ENCODE results near the gene NMNAT3. TPM values are rescaled to one million over a fixed set of nuclear protein-coding genes. Genes with fewer than 3 reads are reported as not detected.

NMNAT3 gene
- total RNA-seq, 2 experiments from 2014 or later: 1.5 to 1.9 TPM

- TF ChIP-seq, protein P1, sequence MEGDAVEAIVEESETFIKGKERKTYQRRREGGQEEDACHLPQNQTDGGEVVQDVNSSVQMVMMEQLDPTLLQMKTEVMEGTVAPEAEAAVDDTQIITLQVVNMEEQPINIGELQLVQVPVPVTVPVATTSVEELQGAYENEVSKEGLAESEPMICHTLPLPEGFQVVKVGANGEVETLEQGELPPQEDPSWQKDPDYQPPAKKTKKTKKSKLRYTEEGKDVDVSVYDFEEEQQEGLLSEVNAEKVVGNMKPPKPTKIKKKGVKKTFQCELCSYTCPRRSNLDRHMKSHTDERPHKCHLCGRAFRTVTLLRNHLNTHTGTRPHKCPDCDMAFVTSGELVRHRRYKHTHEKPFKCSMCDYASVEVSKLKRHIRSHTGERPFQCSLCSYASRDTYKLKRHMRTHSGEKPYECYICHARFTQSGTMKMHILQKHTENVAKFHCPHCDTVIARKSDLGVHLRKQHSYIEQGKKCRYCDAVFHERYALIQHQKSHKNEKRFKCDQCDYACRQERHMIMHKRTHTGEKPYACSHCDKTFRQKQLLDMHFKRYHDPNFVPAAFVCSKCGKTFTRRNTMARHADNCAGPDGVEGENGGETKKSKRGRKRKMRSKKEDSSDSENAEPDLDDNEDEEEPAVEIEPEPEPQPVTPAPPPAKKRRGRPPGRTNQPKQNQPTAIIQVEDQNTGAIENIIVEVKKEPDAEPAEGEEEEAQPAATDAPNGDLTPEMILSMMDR (IDR thresholded peaks at IDR 0.05): no peak
- CTCF ChIA-PET: no interaction called here
Measured at GRCh38 chr3:139659511-139659910, 18.3 kb downstream of the NMNAT3 start.

DNA sequence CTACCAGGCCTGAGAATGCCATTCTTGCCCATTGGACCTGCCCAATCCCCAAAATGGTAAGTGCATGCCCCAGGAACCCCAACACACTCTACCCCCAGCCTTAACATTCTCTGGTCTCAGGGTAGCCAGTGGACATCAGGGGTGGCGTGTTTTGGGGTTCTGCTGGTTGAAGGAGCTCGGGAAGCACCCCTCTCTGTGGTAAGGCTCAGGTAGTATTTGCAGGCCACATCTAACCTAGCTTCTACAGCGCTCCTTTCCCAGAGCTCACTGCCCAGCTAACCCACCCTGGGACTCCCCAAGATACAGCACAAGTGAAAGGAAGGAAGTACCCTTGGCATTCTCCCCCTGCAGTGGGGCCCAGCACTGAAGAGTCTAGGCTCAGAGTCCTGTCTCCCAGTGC, 19.8 kb downstream of the NMNAT3 start:
- ChIA-PET POLR2A (no interaction called here), CTCF (no interaction called here)
- Mint-ChIP-seq H3K36me3 (ENCODE audit: low read depth) (peaks cover 4% of the 10 kb centered on the region), H3K4me1 (ENCODE audit: low read depth) (no peaks in the 10 kb centered on the region), H3K27me3 (no peaks in the 10 kb centered on the region), H3K27ac (no peak overlapping the region), H3K4me3 (no peak overlapping the region), H3K9me3 (no peaks in the 10 kb centered on the region)
- ATAC-seq (ENCODE audit: poor library complexity): no peak
- Histone ChIP-seq H3K27ac (ENCODE audit: low read depth in 1 of 2, low read length in 2 of 2) (no peak overlapping the region), H3K27me3 (ENCODE audit: control insufficient read depth in 1 of 2, insufficient read depth in 2 of 2, low read length in 2 of 2) (no peaks in the 10 kb centered on the region), H3K4me1 (ENCODE audit: insufficient read depth, low read length) (no peaks in the 10 kb centered on the region), H3K36me3 (ENCODE audit: insufficient read depth, low read length) (no peaks in the 10 kb centered on the region), H3K9me3 (ENCODE audit: control insufficient read depth in 1 of 2, insufficient read depth in 1 of 2, low read length in 2 of 2) (no peaks in the 10 kb centered on the region), H3K4me3 (ENCODE audit: low read length) (no peak overlapping the region)
- TF ChIP-seq, protein P1 (IDR thresholded peaks at IDR 0.05): no peak
- DNase-seq: no peak
- intact Hi-C loops (cut with DNase I, micrococcal nuclease): no loop called here

More at GRCh38 chr3:139659511-139659910, 18.3 kb downstream of the NMNAT3 start:
- no peak for DNase-seq
- Histone ChIP-seq H3K9me3 (ENCODE audit: control insufficient read depth in 1 of 2, insufficient read depth in 1 of 2, low read length in 2 of 2) (no peaks in the 10 kb centered on the region), H3K36me3 (ENCODE audit: insufficient read depth, low read length) (no peaks in the 10 kb centered on the region), H3K4me1 (ENCODE audit: insufficient read depth, low read length) (no peaks in the 10 kb centered on the region), H3K27me3 (ENCODE audit: control insufficient read depth in 1 of 2, insufficient read depth in 2 of 2, low read length in 2 of 2) (no peaks in the 10 kb centered on the region), H3K27ac (ENCODE audit: low read depth in 1 of 2, low read length in 2 of 2) (no peak overlapping the region), H3K4me3 (ENCODE audit: low read length) (no peak overlapping the region)
- H3K9me3 Mint-ChIP-seq: no peaks in the 10 kb centered on the region
- no peak for ATAC-seq (ENCODE audit: poor library complexity)
- intact Hi-C loops (cut with DNase I, micrococcal nuclease): no loop called here
- no peak overlapping the region for H3K4me3 Mint-ChIP-seq
- H3K4me1 Mint-ChIP-seq (ENCODE audit: low read depth): no peaks in the 10 kb centered on the region
- H3K27ac Mint-ChIP-seq: no peak overlapping the region
- H3K27me3 Mint-ChIP-seq: no peaks in the 10 kb centered on the region
- H3K36me3 Mint-ChIP-seq (ENCODE audit: low read depth): peaks cover 4% of the 10 kb centered on the region
- POLR2A ChIA-PET: no interaction called here

GRCh38 chr3:139657434-139657833, 20.3 kb downstream of the NMNAT3 start:
- no peaks in the 10 kb centered on the region for H3K4me1 ChIP-seq (ENCODE audit: insufficient read depth, low read length)
- Mint-ChIP-seq H3K27me3 (no peaks in the 10 kb centered on the region), H3K9me3 (no peaks in the 10 kb centered on the region), H3K27ac (no peak overlapping the region), H3K36me3 (ENCODE audit: low read depth) (peaks cover 4% of the 10 kb centered on the region), H3K4me3 (no peak overlapping the region), H3K4me1 (ENCODE audit: low read depth) (no peaks in the 10 kb centered on the region)
- TF ChIP-seq, protein P1 (IDR thresholded peaks at IDR 0.05): no peak
- DNase-seq: no peak
- no peaks in the 10 kb centered on the region for H3K27me3 ChIP-seq (ENCODE audit: control insufficient read depth in 1 of 2, insufficient read depth in 2 of 2, low read length in 2 of 2)
- H3K27ac ChIP-seq (ENCODE audit: low read depth in 1 of 2, low read length in 2 of 2): no peak overlapping the region
- intact Hi-C loops (cut with DNase I, micrococcal nuclease): no loop called here
- ATAC-seq (ENCODE audit: poor library complexity): no peak
- no peaks in the 10 kb centered on the region for H3K36me3 ChIP-seq (ENCODE audit: insufficient read depth, low read length)
- H3K9me3 ChIP-seq (ENCODE audit: control insufficient read depth in 1 of 2, insufficient read depth in 1 of 2, low read length in 2 of 2): no peaks in the 10 kb centered on the region
- POLR2A ChIA-PET: no interaction called here
- H3K4me3 ChIP-seq (ENCODE audit: low read length): no peak overlapping the region
- CTCF ChIA-PET: no interaction called here

All from CD4-positive, alpha-beta T cell (primary cell).